MM.1S (cell line): ENCODE results near the gene RAB11FIP4.
"Not testable (repeated sequence)": the region's sequence is repeated elsewhere in the genome, so short reads cannot be mapped to it uniquely, and the experiment has no call there.

ENCODE experiments used
- DNase-seq: peaks from one replicate; pipeline ENCODE4 v3.0.0-alpha.2; 2015
- H2AFZ ChIP-seq: fragments of 300-600 bp; sonication (generic); 2 replicates; pipeline ENCODE4 v1.6.0; 2016; ENCODE audit warnings: antibody characterized with exemption, low read length
- H3F3A ChIP-seq: fragments of 300-600 bp; sonication (generic); 2 replicates; pipeline ENCODE4 v1.6.1; 2016; ENCODE audit warnings: mild to moderate bottlenecking, antibody characterized with exemption, low read length, moderate library complexity, mixed read lengths; ENCODE audit not compliant: insufficient read depth
- H3K27ac ChIP-seq: fragments of 300-600 bp; sonication (generic); 2 replicates; pipeline ENCODE4 v1.5.1; 2016; ENCODE audit warnings: mild to moderate bottlenecking, low read length
- H3K27me3 ChIP-seq: fragments of 300-600 bp; sonication (generic); replicated peaks from 2 replicates; pipeline ENCODE4 v1.6.0; 2016; ENCODE audit warnings: low read length; ENCODE audit not compliant: insufficient read depth
- H3K36me3 ChIP-seq: fragments of 300-600 bp; sonication (generic); replicated peaks from 2 replicates; pipeline ENCODE4 v1.6.1; 2016; ENCODE audit warnings: mild to moderate bottlenecking, low read length, mixed read lengths; ENCODE audit not compliant: insufficient read depth
- H3K4me1 ChIP-seq: fragments of 300-600 bp; sonication (generic); 2 replicates; pipeline ENCODE4 v1.6.1; 2016; ENCODE audit warnings: low read length, mixed read lengths
- H3K4me2 ChIP-seq: fragments of 300-600 bp; sonication (generic); 2 replicates; pipeline ENCODE4 v1.6.0; 2016; ENCODE audit warnings: low read depth, low read length
- H3K4me3 ChIP-seq: fragments of 300-600 bp; sonication (generic); 2 replicates; pipeline ENCODE4 v1.5.1; 2016; ENCODE audit warnings: low read length, mixed read lengths
- H3K79me2 ChIP-seq: fragments of 300-600 bp; sonication (generic); 2 replicates; pipeline ENCODE4 v1.6.1; 2016; ENCODE audit warnings: mixed run types, low read length, mixed read lengths
- H3K9ac ChIP-seq: fragments of 300-600 bp; sonication (generic); 2 replicates; pipeline ENCODE4 v1.6.1; 2016; ENCODE audit warnings: low read length, mixed read lengths
- H3K9me2 ChIP-seq: fragments of 300-600 bp; sonication (generic); replicated peaks from 2 replicates; pipeline ENCODE4 v1.6.1; 2016; ENCODE audit warnings: mild to moderate bottlenecking, low read length, mixed read lengths; ENCODE audit not compliant: insufficient read depth
- H3K9me3 ChIP-seq: fragments of 300-600 bp; sonication (generic); replicated peaks from 2 replicates; pipeline ENCODE4 v1.6.1; 2016; ENCODE audit warnings: mild to moderate bottlenecking, low read length, mixed read lengths; ENCODE audit not compliant: insufficient read depth
- H4K20me1 ChIP-seq: fragments of 300-600 bp; sonication (generic); 2 replicates; pipeline ENCODE4 v1.6.1; 2016; ENCODE audit warnings: mild to moderate bottlenecking, low read length, moderate library complexity, mixed read lengths; ENCODE audit not compliant: insufficient read depth
- CTCF ChIP-seq: fragments of 300-600 bp; sonication (generic); IDR thresholded peaks from 2 replicates; pipeline ENCODE4 v1.5.1; 2016; ENCODE audit warnings: antibody characterized with exemption, low read length, mixed read lengths
- EZH2 ChIP-seq: fragments of 300-600 bp; sonication (generic); optimal IDR thresholded peaks from 2 replicates; pipeline ENCODE3; 2017; ENCODE audit warnings: low read depth, mild to moderate bottlenecking, antibody characterized with exemption, low read length, mixed read lengths
- EZH2phosphoT487 ChIP-seq: fragments of 300-600 bp; sonication (generic); IDR thresholded peaks from 2 replicates; pipeline ENCODE4 v1.6.1; 2018; ENCODE audit warnings: antibody characterized with exemption, low read length

The RAB11FIP4 gene

GRCh38 chr17:31378638-31379037 is 12.8 kb upstream of the RAB11FIP4 start:
- Histone ChIP-seq H4K20me1 (no peaks in the 10 kb centered on the region), H3K27ac (no peak overlapping the region), H3K9me3 (no peaks in the 10 kb centered on the region), H3K36me3 (no peaks in the 10 kb centered on the region), H3F3A (no peaks in the 10 kb centered on the region), H3K27me3 (no peaks in the 10 kb centered on the region), H3K9ac (no peak overlapping the region), H3K4me2 (no peak overlapping the region), H3K9me2 (no peaks in the 10 kb centered on the region), H2AFZ (no peak overlapping the region), H3K79me2 (no peaks in the 10 kb centered on the region), H3K4me3 (no peak overlapping the region), H3K4me1 (no peaks in the 10 kb centered on the region)
- no peak for DNase-seq
- no peak for TF ChIP-seq EZH2phosphoT487
- no peak for TF ChIP-seq EZH2
- no peak for TF ChIP-seq CTCF

GRCh38 chr17:31379597-31380205 is 11.8 kb upstream of the RAB11FIP4 start:
- Histone ChIP-seq H3K27me3 (no peaks in the 10 kb centered on the region), H3K79me2 (no peaks in the 10 kb centered on the region), H3K9ac (no peak overlapping the region), H3K4me2 (no peak overlapping the region), H3K9me2 (no peaks in the 10 kb centered on the region), H3K4me3 (no peak overlapping the region), H3F3A (no peaks in the 10 kb centered on the region), H3K4me1 (no peaks in the 10 kb centered on the region), H3K27ac (no peak overlapping the region), H4K20me1 (no peaks in the 10 kb centered on the region), H3K36me3 (no peaks in the 10 kb centered on the region), H3K9me3 (no peaks in the 10 kb centered on the region), H2AFZ (no peak overlapping the region)
- DNase-seq = no peak
- TF ChIP-seq EZH2phosphoT487 (no peak), CTCF (no peak), EZH2 (no peak)

GRCh38 chr17:31381165-31381668 is 10.3 kb upstream of the RAB11FIP4 start:
- no peaks in the 10 kb centered on the region for H3K27me3 ChIP-seq
- no peaks in the 10 kb centered on the region for H3K9me3 ChIP-seq
- no peaks in the 10 kb centered on the region for H3K36me3 ChIP-seq
- H3F3A ChIP-seq = no peaks in the 10 kb centered on the region
- H3K79me2 ChIP-seq = no peaks in the 10 kb centered on the region
- H3K27ac ChIP-seq = no peak overlapping the region
- DNase-seq = no peak
- H3K9me2 ChIP-seq = no peaks in the 10 kb centered on the region
- no peak for TF ChIP-seq CTCF
- TF ChIP-seq EZH2phosphoT487 = no peak
- no peaks in the 10 kb centered on the region for H3K4me1 ChIP-seq
- no peak overlapping the region for H3K4me2 ChIP-seq
- no peaks in the 10 kb centered on the region for H4K20me1 ChIP-seq
- H3K4me3 ChIP-seq = no peak overlapping the region
- no peak overlapping the region for H2AFZ ChIP-seq
- H3K9ac ChIP-seq = no peak overlapping the region

- not testable (repeated sequence) for DNase-seq
These were observed 8.7 kb upstream of the RAB11FIP4 start for GRCh38 chr17:31382668-31383275.

GRCh38 chr17:31383488-31383887 is 8.0 kb upstream of the RAB11FIP4 start:
- not testable (repeated sequence) for H2AFZ ChIP-seq, H4K20me1 ChIP-seq, H3F3A ChIP-seq, H3K9me2 ChIP-seq, H3K36me3 ChIP-seq, H3K4me1 ChIP-seq, DNase-seq, H3K4me3 ChIP-seq, H3K27me3 ChIP-seq, H3K9me3 ChIP-seq, H3K4me2 ChIP-seq, H3K79me2 ChIP-seq, H3K27ac ChIP-seq, H3K9ac ChIP-seq

More at GRCh38 chr17:31382668-31383275, 8.7 kb upstream of the RAB11FIP4 start:
- not testable (repeated sequence) for H3K27me3 ChIP-seq, H3F3A ChIP-seq, H3K4me3 ChIP-seq, H2AFZ ChIP-seq, H3K79me2 ChIP-seq, H3K4me1 ChIP-seq, H3K9me2 ChIP-seq, H3K9ac ChIP-seq, H3K27ac ChIP-seq, H3K4me2 ChIP-seq, H3K9me3 ChIP-seq, H3K36me3 ChIP-seq, H4K20me1 ChIP-seq
